ENCODE results near the gene LCE1E.

Gene LCE1E

GRCh38 chr1:152824964-152825363, 38.9 kb downstream of the LCE1E start:
- Histone ChIP-seq H3K4me2 (ENCODE audit: insufficient read depth, low read length) (no peak overlapping the region), H4K20me1 (ENCODE audit: insufficient read depth, low read length) (no peaks in the 10 kb centered on the region), H2AFZ (ENCODE audit: low read depth, low read length) (no peak overlapping the region), H3K27ac (ENCODE audit: low read length) (no peak overlapping the region), H3K4me3 (ENCODE audit: low read depth in 1 of 2, low read length in 2 of 2) (no peak overlapping the region), H3K36me3 (ENCODE audit: insufficient read depth, low read length) (no peaks in the 10 kb centered on the region), H3K4me1 (ENCODE audit: insufficient read depth, low read length) (no peaks in the 10 kb centered on the region), H3K79me2 (ENCODE audit: insufficient read depth, low read length) (no peaks in the 10 kb centered on the region), H3K9me3 (ENCODE audit: insufficient read depth, low read length, severe bottlenecking) (no peaks in the 10 kb centered on the region), H3K27me3 (ENCODE audit: insufficient read depth, low read length, poor library complexity) (peaks cover 15% of the 10 kb centered on the region), H3K9ac (ENCODE audit: low read depth, low read length) (no peak overlapping the region)
- no peak for ATAC-seq (ENCODE audit: insufficient read depth, low read depth)
- TF ChIP-seq, protein P1, sequence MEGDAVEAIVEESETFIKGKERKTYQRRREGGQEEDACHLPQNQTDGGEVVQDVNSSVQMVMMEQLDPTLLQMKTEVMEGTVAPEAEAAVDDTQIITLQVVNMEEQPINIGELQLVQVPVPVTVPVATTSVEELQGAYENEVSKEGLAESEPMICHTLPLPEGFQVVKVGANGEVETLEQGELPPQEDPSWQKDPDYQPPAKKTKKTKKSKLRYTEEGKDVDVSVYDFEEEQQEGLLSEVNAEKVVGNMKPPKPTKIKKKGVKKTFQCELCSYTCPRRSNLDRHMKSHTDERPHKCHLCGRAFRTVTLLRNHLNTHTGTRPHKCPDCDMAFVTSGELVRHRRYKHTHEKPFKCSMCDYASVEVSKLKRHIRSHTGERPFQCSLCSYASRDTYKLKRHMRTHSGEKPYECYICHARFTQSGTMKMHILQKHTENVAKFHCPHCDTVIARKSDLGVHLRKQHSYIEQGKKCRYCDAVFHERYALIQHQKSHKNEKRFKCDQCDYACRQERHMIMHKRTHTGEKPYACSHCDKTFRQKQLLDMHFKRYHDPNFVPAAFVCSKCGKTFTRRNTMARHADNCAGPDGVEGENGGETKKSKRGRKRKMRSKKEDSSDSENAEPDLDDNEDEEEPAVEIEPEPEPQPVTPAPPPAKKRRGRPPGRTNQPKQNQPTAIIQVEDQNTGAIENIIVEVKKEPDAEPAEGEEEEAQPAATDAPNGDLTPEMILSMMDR (IDR thresholded peaks at IDR 0.05; ENCODE audit: borderline replicate concordance, extremely low read depth, low read length, poor library complexity, severe bottlenecking), result no peak
- TF ChIP-seq EZH2 (IDR thresholded peaks at IDR 0.05; ENCODE audit: borderline replicate concordance, low read depth, low read length, severe bottlenecking), result no peak
- no peak for DNase-seq

- ATAC-seq (ENCODE audit: insufficient read depth, low read depth), result no peak
- Histone ChIP-seq H3K9me3 (ENCODE audit: insufficient read depth, low read length, severe bottlenecking) (no peaks in the 10 kb centered on the region), H3K4me2 (ENCODE audit: insufficient read depth, low read length) (no peak within 1 kb of the TSS)
Measured at GRCh38 chr1:152827173-152827572, 41.1 kb downstream of the LCE1E start, which contains the start of gene LCE1A. Gene LCE1A (plus strand): TSS chr1:152827473. CDS start chr1:152827473, 0 bp downstream.

GRCh38 chr1:152836870-152837269, 50.8 kb downstream of the LCE1E start:
- Histone ChIP-seq H3K9me3 (ENCODE audit: insufficient read depth, low read length, severe bottlenecking) (no peaks in the 10 kb centered on the region), H3K27ac (ENCODE audit: low read length) (no peak overlapping the region), H4K20me1 (ENCODE audit: insufficient read depth, low read length) (no peaks in the 10 kb centered on the region), H3K4me2 (ENCODE audit: insufficient read depth, low read length) (no peak overlapping the region), H3K4me1 (ENCODE audit: insufficient read depth, low read length) (no peaks in the 10 kb centered on the region), H3K36me3 (ENCODE audit: insufficient read depth, low read length) (no peaks in the 10 kb centered on the region), H2AFZ (ENCODE audit: low read depth, low read length) (no peak overlapping the region), H3K79me2 (ENCODE audit: insufficient read depth, low read length) (no peaks in the 10 kb centered on the region), H3K27me3 (ENCODE audit: insufficient read depth, low read length, poor library complexity) (no peaks in the 10 kb centered on the region), H3K4me3 (ENCODE audit: low read depth in 1 of 2, low read length in 2 of 2) (no peak overlapping the region), H3K9ac (ENCODE audit: low read depth, low read length) (no peak overlapping the region)
- DNase-seq, result no peak
- TF ChIP-seq, protein P1 (IDR thresholded peaks at IDR 0.05; ENCODE audit: borderline replicate concordance, extremely low read depth, low read length, poor library complexity, severe bottlenecking), result no peak
- no peak for TF ChIP-seq EZH2 (IDR thresholded peaks at IDR 0.05; ENCODE audit: borderline replicate concordance, low read depth, low read length, severe bottlenecking)
- ATAC-seq (ENCODE audit: insufficient read depth, low read depth), result no peak

More at GRCh38 chr1:152827173-152827572, 41.1 kb downstream of the LCE1E start, which contains the start of gene LCE1A:
- no peak for DNase-seq
- Histone ChIP-seq H3K4me3 (ENCODE audit: low read depth in 1 of 2, low read length in 2 of 2) (no peak within 1 kb of the TSS), H3K79me2 (ENCODE audit: insufficient read depth, low read length) (no peaks in the 10 kb centered on the region), H3K27me3 (ENCODE audit: insufficient read depth, low read length, poor library complexity) (peaks cover 15% of the 10 kb centered on the region), H3K4me1 (ENCODE audit: insufficient read depth, low read length) (no peaks in the 10 kb centered on the region), H4K20me1 (ENCODE audit: insufficient read depth, low read length) (no peaks in the 10 kb centered on the region), H3K27ac (ENCODE audit: low read length) (no peak within 1 kb of the TSS), H2AFZ (ENCODE audit: low read depth, low read length) (no peak within 1 kb of the TSS), H3K36me3 (ENCODE audit: insufficient read depth, low read length) (no peaks in the 10 kb centered on the region), H3K9ac (ENCODE audit: low read depth, low read length) (no peak within 1 kb of the TSS)
- TF ChIP-seq, protein P1 (IDR thresholded peaks at IDR 0.05; ENCODE audit: borderline replicate concordance, extremely low read depth, low read length, poor library complexity, severe bottlenecking), result no peak
- TF ChIP-seq EZH2 (IDR thresholded peaks at IDR 0.05; ENCODE audit: borderline replicate concordance, low read depth, low read length, severe bottlenecking), result no peak
